NCI-H524 (cell line): ENCODE measurements around the gene MUL1.

ENCODE experiments used
- DNase-seq, 2 experiments: peaks; one replicate each; lab custom pipeline; 2025; lab: John Stamatoyannopoulos, UW

MUL1 gene

GRCh38 chr1:20470194-20470593, 37.8 kb downstream of the MUL1 start:
- peak; percentile 3 to 64 for DNase-seq

- DNase-seq: peak; percentile 11 to 47
Observed at GRCh38 chr1:20469406-20470076, 38.4 kb downstream of the MUL1 start.

GRCh38 chr1:20466273-20466672, 41.7 kb downstream of the MUL1 start:
- DNase-seq: no peak

GRCh38 chr1:20465187-20465586, 42.8 kb downstream of the MUL1 start:
- no peak for DNase-seq

- DNase-seq: no peak
Observed at GRCh38 chr1:20463502-20463901, 44.4 kb downstream of the MUL1 start.

- DNase-seq: no peak
Observed at GRCh38 chr1:20462397-20462796, 45.6 kb downstream of the MUL1 start.

- no peak for DNase-seq
Observed at GRCh38 chr1:20458717-20459116, 49.2 kb downstream of the MUL1 start.

GRCh38 chr1:20454004-20454403, 53.9 kb downstream of the MUL1 start:
- no peak for DNase-seq

GRCh38 chr1:20449735-20450311, 58.1 kb downstream of the MUL1 start:
- no peak for DNase-seq
